ENCODE data around the gene TMEFF2. TPM values are rescaled to one million over a fixed set of nuclear protein-coding genes. Genes with fewer than 3 reads are reported as not detected.

TMEFF2 gene
- total RNA-seq, 2 donors from 2014 or later = not detected

DNA sequence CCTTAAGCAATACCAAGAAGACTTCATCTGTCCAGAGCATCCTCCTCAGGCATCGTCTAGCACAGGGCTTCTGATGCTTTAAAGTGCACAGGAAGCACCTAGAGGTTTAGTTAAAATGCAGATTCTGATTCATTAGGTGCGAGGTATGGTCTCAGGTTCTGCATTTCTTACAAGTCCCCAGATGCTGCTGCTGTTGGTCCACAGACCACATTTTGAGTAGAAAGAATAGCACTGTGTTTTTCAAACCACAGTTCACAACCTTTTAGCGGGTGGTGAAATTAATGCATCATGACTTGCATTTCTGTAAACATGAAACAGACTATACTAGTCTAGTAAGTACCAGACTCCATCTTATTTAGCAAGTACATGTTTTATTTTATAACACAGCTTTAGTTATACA, 134.6 kb downstream of the TMEFF2 start:
- Mint-ChIP-seq H3K36me3 (no peaks in the 10 kb centered on the region), H3K9me3 (no peaks in the 10 kb centered on the region), H3K27ac (no peak overlapping the region), H3K4me1 (ENCODE audit: low read depth in 2 of 2) (peaks cover 0 to 3% of the 10 kb centered on the region in 2 donors), H3K4me3 (no peak overlapping the region), H3K27me3 (peaks cover 5% of the 10 kb centered on the region in 2 donors)
- ATAC-seq = no peak
- no peak for DNase-seq (ENCODE audit: low spot score)

DNA sequence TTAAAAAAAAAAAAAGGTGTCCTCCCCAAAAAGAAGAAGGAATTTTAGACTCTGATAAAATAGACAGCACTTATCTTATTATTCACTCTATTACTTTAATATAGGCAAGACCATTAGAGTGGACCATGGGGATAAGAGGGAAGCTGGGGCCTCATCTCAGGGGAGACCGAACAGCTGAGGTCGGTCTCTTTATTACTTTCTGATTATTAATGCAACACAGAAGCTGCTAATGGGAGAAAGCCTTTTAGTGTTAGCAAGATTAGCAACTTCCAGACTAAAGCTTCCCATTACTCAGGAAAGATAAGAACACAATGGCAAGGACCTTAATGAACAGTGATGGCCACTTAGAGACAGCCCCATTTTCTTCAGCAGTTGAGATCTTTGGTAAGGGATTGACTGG, 135.5 kb downstream of the TMEFF2 start:
- no peak overlapping the region for H3K4me3 Mint-ChIP-seq
- no peaks in the 10 kb centered on the region for H3K9me3 Mint-ChIP-seq
- H3K27me3 Mint-ChIP-seq = no peaks in the 10 kb centered on the region
- H3K36me3 Mint-ChIP-seq = no peaks in the 10 kb centered on the region
- H3K27ac Mint-ChIP-seq = no peak overlapping the region
- ATAC-seq (no peak), DNase-seq (ENCODE audit: low spot score) (no peak)
- H3K4me1 Mint-ChIP-seq (ENCODE audit: low read depth in 2 of 2) = peaks cover 0 to 3% of the 10 kb centered on the region in 2 donors

DNA sequence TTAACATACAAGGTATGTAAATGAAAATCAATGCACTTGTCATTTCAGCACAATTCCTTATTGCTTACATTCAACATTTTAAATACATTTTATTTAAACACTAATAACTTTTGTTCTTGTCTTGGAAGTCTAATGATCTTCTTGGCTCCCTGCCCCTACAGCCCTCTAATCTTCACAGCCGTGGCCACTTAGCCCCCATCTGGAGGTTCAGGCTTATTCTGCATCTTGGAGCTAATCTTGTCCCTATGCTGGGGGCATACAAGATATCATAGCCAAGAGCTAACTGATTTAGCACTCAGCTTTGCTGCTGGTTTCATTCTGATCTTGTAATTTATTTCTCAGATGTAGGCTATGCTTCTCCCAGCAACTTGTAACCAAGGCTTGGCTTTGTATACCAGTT, 140.8 kb downstream of the TMEFF2 start:
- no peak for ATAC-seq
- Mint-ChIP-seq H3K9me3 (no peaks in the 10 kb centered on the region), H3K27me3 (peaks cover 0 to 8% of the 10 kb centered on the region in 2 donors), H3K4me1 (ENCODE audit: low read depth in 2 of 2) (no peaks in the 10 kb centered on the region), H3K27ac (no peak overlapping the region), H3K4me3 (no peak overlapping the region), H3K36me3 (no peaks in the 10 kb centered on the region)
- no peak for DNase-seq (ENCODE audit: low spot score)

DNA sequence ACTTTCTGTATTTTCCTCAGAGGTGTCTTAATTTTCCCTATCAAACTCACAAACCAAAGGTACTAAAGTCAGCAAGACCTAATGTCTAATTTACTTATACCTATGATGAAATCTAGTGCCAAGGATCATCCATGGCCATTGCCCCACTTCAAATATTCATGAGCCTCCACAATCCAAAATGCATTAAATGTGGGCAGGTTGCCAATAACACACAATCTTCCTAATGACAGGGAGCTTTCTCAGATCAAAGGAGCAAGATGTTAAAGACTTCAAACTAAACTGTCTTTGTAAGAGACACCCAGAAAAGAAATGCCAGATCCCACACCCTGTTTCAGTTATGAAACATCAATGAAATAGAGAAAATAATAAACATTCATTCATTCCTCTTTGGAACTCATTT, 143.2 kb downstream of the TMEFF2 start:
- Mint-ChIP-seq H3K27me3 (peaks cover 0 to 8% of the 10 kb centered on the region in 2 donors), H3K27ac (no peak overlapping the region), H3K9me3 (no peaks in the 10 kb centered on the region), H3K36me3 (no peaks in the 10 kb centered on the region), H3K4me3 (no peak overlapping the region), H3K4me1 (ENCODE audit: low read depth in 2 of 2) (no peaks in the 10 kb centered on the region)
- ATAC-seq (no peak), DNase-seq (ENCODE audit: low spot score) (no peak)

DNA sequence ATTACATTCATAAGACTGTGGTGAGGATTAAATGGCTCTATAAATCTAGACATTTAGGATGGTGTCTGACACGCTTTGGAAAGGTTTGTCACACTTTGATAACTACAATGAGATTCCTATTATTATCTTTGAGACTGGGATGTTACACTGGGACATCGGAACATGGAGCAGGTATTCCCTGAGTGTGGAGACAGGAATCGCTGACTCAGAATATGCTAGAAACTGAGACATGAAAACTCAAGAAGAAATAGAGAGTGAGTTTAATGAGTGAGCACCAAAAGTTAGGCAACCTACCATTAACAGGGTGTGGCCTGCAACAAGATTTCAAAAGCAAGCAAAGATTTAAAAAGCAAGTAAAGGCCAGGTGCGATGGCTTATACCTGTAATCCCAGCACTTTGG, 145.4 kb downstream of the TMEFF2 start:
- ATAC-seq = no peak
- no peak overlapping the region for H3K27ac Mint-ChIP-seq
- H3K4me1 Mint-ChIP-seq (ENCODE audit: low read depth in 2 of 2) = no peaks in the 10 kb centered on the region
- H3K9me3 Mint-ChIP-seq = no peaks in the 10 kb centered on the region
- H3K36me3 Mint-ChIP-seq = no peaks in the 10 kb centered on the region
- no peak for DNase-seq (ENCODE audit: low spot score)
- H3K27me3 Mint-ChIP-seq = peaks cover 0 to 8% of the 10 kb centered on the region in 2 donors
- no peak overlapping the region for H3K4me3 Mint-ChIP-seq

DNA sequence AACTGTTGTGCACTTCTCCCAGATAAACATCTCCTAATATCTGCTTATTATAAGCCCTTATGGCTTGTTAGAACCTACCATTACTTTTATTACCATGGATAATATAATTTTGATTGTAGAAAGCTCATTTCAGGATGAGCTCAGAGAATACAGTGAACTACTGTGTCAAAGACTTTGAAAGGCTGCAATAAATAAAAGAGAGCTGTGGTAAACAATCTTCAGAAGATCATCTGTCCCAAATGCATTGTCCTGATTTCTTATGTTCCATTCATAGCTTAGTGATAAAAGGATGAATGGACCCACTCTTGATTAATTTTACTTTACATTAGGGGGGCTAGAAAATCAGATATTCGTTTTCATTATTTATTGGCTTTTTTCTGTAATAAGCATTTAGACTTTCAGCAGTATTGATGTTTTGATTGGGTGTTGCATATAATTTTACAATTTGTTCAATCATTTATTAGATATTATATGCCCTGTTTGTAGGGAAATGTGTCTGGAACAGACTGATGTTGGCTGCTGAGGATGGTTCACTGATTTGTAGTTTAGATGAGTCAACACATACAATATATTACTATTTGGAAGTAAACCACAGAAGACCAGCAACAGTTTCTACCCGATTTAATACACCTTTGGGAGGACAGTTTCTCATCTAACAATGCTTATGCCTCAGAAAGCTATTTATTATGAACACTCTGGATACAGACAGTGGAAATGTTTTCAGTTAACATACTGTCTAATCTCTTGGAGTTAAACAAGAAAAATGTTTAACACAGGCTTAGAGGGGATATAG, 147.2 kb downstream of the TMEFF2 start:
- H3K27ac Mint-ChIP-seq = no peak overlapping the region
- no peaks in the 10 kb centered on the region for H3K27me3 Mint-ChIP-seq
- H3K4me3 Mint-ChIP-seq = no peak overlapping the region
- ATAC-seq = no peak
- H3K36me3 Mint-ChIP-seq = no peaks in the 10 kb centered on the region
- H3K9me3 Mint-ChIP-seq = no peaks in the 10 kb centered on the region
- no peaks in the 10 kb centered on the region for H3K4me1 Mint-ChIP-seq (ENCODE audit: low read depth in 2 of 2)
- no peak for DNase-seq (ENCODE audit: low spot score)

DNA sequence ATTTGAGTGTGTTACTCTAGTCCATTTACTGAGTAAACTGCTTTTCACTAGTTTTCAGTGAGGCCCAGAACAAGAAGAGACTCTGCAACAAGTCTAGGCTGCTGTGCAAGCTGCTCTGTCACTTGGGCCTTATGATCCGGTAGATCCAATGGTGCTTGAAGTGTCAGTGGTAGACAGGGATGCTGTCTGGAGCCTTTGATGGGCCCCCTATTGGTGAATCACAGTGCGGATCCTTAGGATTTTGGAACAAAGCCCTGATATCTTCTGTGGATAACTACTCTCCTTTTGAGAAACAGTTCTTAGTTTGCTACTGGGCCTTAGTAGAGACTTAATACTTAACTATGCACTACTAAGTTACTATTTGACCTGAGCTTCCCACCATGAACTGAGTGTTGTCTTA, 150.2 kb downstream of the TMEFF2 start:
- H3K36me3 Mint-ChIP-seq = no peaks in the 10 kb centered on the region
- DNase-seq (ENCODE audit: low spot score) = no peak
- no peaks in the 10 kb centered on the region for H3K27me3 Mint-ChIP-seq
- ATAC-seq = no peak
- H3K4me1 Mint-ChIP-seq (ENCODE audit: low read depth in 2 of 2) = no peaks in the 10 kb centered on the region
- H3K27ac Mint-ChIP-seq = no peak overlapping the region
- no peak overlapping the region for H3K4me3 Mint-ChIP-seq
- H3K9me3 Mint-ChIP-seq = no peaks in the 10 kb centered on the region

DNA sequence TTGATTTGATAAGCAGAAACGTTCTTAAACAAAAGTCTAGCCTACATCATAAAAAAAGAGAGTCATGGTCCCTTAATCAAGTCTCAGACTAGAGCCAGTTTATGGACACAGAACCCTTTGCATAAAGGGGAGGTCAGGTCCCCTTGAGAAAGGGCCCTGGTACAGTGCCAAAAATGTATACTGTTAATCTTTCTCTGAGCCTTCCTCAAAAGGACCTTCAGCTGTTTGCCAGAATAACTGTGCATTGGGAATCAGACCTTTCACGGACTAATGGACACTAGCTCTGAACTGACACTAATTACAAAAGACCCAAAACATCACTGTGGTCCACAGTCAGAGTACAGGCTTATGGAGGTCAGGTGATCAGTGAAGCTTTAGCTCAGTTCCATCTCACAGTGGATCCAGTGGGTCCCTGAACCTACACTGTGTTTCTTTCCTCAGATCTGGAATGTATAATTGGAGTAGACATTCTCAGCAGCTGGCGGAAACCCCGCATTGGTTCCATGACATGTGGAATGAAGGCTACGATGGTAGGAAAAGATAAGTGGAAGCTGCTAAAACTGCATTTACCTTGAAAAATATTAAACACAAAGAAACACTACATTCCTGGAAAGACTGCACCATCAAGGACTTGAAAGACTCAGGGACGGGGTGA, 151.4 kb downstream of the TMEFF2 start:
- no peak for ATAC-seq
- Mint-ChIP-seq H3K27ac (no peak overlapping the region), H3K9me3 (no peaks in the 10 kb centered on the region), H3K4me3 (no peak overlapping the region), H3K36me3 (no peaks in the 10 kb centered on the region), H3K4me1 (ENCODE audit: low read depth in 2 of 2) (no peaks in the 10 kb centered on the region), H3K27me3 (no peaks in the 10 kb centered on the region)
- no peak for DNase-seq (ENCODE audit: low spot score)

DNA sequence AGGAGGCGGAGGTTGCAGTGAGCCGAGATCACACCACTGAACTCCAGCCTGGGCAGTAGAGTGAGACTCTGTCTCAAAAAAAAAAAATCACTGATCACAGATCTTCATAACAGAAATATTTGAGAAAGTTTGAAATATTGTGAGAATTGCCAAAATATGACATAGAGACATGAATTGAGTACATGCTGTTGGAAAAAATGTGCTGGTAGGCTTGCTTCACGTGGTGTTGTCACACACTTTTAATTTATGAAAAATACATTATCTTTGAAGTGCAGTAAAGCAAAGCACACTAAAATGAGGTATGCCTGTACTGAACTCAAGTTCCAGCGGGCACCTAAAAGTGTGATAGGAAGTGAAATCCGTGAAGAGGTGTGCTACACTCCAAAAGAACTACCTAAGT, 152.6 kb downstream of the TMEFF2 start:
- no peak overlapping the region for H3K27ac Mint-ChIP-seq
- ATAC-seq (no peak), DNase-seq (ENCODE audit: low spot score) (no peak)
- no peaks in the 10 kb centered on the region for H3K9me3 Mint-ChIP-seq
- H3K4me3 Mint-ChIP-seq = no peak overlapping the region
- H3K4me1 Mint-ChIP-seq (ENCODE audit: low read depth in 2 of 2) = no peaks in the 10 kb centered on the region
- H3K36me3 Mint-ChIP-seq = no peaks in the 10 kb centered on the region
- H3K27me3 Mint-ChIP-seq = no peaks in the 10 kb centered on the region

DNA sequence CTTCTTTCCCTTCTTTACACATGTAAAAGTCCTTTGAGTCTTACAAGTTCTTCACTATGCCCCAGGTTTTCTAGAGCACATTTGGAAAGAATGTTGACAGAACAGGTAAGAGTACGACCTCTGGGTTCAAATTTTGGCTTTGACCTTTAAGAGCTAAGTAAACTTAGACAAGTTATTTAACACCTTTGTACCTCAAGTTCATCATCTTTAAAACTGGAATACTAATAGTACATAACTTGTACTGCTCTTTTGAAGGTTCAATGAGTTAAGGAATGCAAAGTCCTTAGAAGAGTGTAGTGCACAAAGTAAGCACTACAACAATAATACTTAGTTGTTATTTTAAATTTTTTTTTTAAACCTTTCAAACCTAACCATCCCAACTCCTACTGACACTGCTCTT, 156.6 kb downstream of the TMEFF2 start:
- H3K9me3 Mint-ChIP-seq = no peaks in the 10 kb centered on the region
- peaks cover 0 to 2% of the 10 kb centered on the region in 2 donors for H3K27me3 Mint-ChIP-seq
- no peak overlapping the region for H3K4me3 Mint-ChIP-seq
- ATAC-seq (no peak), DNase-seq (ENCODE audit: low spot score) (no peak)
- no peak overlapping the region for H3K27ac Mint-ChIP-seq
- no peaks in the 10 kb centered on the region for H3K36me3 Mint-ChIP-seq
- no peaks in the 10 kb centered on the region for H3K4me1 Mint-ChIP-seq (ENCODE audit: low read depth in 2 of 2)

DNA sequence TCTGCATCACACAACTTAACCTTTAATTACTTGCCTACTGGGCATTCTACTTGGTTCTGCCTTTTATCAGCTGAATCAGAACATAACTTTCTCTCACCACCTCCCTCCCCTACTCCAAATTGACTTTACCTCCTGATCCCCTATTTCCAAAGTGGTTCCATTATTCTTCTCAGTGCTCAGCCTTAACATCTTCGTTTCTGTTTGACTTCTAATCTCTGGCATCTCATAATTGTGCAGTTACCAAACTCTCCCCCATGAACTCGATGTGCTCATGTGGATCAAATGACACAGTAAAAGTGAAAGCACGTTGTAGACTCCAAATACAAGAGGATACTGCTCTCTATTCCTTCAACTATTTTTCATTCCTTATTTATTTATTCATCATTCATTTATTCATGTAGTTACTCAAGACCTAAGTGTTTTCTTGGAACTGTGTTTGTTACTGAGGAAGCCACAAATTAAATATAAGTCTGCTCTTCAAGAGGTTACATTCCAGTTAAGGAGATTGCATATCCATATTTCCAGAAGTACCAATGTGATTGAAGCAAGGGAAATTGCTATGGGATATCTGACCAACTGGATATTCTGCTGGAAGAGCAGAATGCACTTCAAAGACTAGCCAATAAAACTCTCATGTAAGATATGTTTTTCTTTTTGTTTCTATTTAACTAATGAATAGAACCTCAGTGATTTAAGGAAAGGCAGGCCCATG, 158.8 kb downstream of the TMEFF2 start:
- Mint-ChIP-seq H3K9me3 (no peaks in the 10 kb centered on the region), H3K27ac (no peak overlapping the region), H3K36me3 (no peaks in the 10 kb centered on the region), H3K4me1 (ENCODE audit: low read depth in 2 of 2) (no peaks in the 10 kb centered on the region), H3K4me3 (no peak overlapping the region), H3K27me3 (peaks cover 2 to 5% of the 10 kb centered on the region in 2 donors)
- DNase-seq (ENCODE audit: low spot score) (no peak), ATAC-seq (no peak)

DNA sequence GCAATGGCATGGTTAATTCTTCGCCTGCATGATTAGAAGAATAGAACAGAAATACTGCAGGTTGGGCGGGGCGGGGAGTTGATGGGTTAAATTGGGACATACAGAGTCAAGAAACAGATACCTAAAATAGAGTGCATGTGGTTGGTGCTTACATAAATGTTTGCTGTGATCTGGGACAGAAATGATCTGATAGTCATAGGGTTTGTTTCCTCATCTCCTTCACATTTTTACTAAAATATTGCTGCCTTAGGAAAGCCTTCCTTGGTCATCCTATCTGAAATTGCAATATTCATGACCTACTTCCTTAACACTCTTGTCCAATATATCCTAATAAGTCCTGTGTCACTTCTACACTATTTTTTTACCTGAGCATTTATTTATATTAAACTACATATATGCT, 163.9 kb downstream of the TMEFF2 start:
- Mint-ChIP-seq H3K9me3 (peaks cover 3% of the 10 kb centered on the region), H3K27ac (no peak overlapping the region), H3K27me3 (peaks cover 2 to 5% of the 10 kb centered on the region in 2 donors), H3K36me3 (no peaks in the 10 kb centered on the region), H3K4me3 (no peak overlapping the region), H3K4me1 (ENCODE audit: low read depth in 2 of 2) (no peaks in the 10 kb centered on the region)
- ATAC-seq (no peak), DNase-seq (ENCODE audit: low spot score) (no peak)

DNA sequence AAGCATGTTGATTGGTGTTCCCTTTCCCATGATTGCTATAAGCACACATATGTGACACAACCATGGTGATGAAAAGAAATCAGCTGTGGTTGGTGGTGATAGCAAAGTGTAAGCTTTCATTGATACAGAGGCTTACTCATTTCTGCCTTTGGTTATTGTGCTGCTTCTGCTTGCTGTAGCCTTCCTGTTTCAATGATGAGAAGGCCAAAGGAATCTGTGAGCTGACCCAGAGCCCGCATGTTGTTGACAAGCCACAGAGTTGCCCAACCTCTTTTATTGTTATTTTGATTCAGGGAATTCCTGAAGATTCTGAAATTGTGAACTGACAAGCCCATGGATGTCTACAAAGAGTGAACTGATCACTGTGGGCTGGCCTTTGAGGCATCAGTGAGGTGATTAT, 164.4 kb downstream of the TMEFF2 start:
- DNase-seq (ENCODE audit: low spot score) (no peak), ATAC-seq (no peak)
- no peaks in the 10 kb centered on the region for H3K4me1 Mint-ChIP-seq (ENCODE audit: low read depth in 2 of 2)
- H3K4me3 Mint-ChIP-seq = no peak overlapping the region
- H3K36me3 Mint-ChIP-seq = no peaks in the 10 kb centered on the region
- peaks cover 0 to 5% of the 10 kb centered on the region in 2 donors for H3K27me3 Mint-ChIP-seq
- H3K27ac Mint-ChIP-seq = no peak overlapping the region
- peaks cover 3% of the 10 kb centered on the region for H3K9me3 Mint-ChIP-seq

DNA sequence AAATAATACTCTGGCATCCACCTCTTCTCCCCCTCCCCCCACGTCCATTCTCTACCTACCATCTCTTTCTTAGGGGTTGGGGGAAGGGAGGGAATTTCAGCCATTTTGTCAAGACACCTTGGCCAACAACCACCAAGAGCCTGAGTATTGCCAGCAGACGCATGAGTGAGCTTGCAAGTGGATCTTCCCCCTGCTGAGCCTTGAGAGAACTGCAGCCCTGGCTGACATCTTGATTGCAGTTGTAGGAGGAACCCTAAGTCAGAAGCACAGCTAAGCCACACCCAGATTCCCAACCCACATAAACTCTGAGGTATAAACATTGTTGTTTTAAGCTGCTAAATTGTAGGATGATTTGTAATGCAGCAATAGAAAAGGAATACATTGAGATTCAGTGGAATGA, 165.6 kb downstream of the TMEFF2 start:
- Mint-ChIP-seq H3K4me3 (no peak overlapping the region), H3K27ac (no peak overlapping the region), H3K36me3 (no peaks in the 10 kb centered on the region), H3K4me1 (ENCODE audit: low read depth in 2 of 2) (no peaks in the 10 kb centered on the region), H3K27me3 (peaks cover 2 to 5% of the 10 kb centered on the region in 2 donors), H3K9me3 (peaks cover 3% of the 10 kb centered on the region)
- ATAC-seq (no peak), DNase-seq (ENCODE audit: low spot score) (no peak)

Measured in natural killer cell treated with Interleukin-12 subunit alpha and Interleukin-12 subunit beta and Interleukin-15 and Interleukin-18, amount 100 ng/mL, for 72 hours (primary cell).